ENCODE results near the gene KRTAP10-9.

- TF ChIP-seq POLR2A (IDR thresholded peaks at IDR 0.05; ENCODE audit: low read length) (no peak), GATA1 (IDR thresholded peaks at IDR 0.05; ENCODE audit: low read depth, low read length) (no peak)
Measured at GRCh38 chr21:44599264-44600029, 27.4 kb upstream of the KRTAP10-9 start.
